ENCODE data around the gene ZNF581. TPM values are rescaled to one million over a fixed set of nuclear protein-coding genes. Genes with fewer than 3 reads are reported as not detected.

The ZNF581 gene
- total RNA-seq, 1 experiment from 2014 or later: 46.2 TPM

GRCh38 chr19:55606817-55607216 is 36.6 kb upstream of the ZNF581 start:
- no peak overlapping the region for H3K4me3 ChIP-seq (ENCODE audit: low read depth, low read length)
- CTCF ChIA-PET: interaction anchor here (0.6 to 3.0 kb wide), 16 partner anchors 17 to 641 kb away, joined by 3 to 30 read pairs (median 6); partner anchors contain the start of genes ISOC2 and ZNF784
- H3K27me3 Mint-ChIP-seq (ENCODE audit: insufficient read depth, unreplicated experiment): no peaks in the 10 kb centered on the region

GRCh38 chr19:55609326-55609725 is 34.1 kb upstream of the ZNF581 start:
- no peaks in the 10 kb centered on the region for H3K9me3 ChIP-seq
- CTCF ChIA-PET: no interaction called here
- H3K4me1 ChIP-seq: peaks cover 6% of the 10 kb centered on the region; the same call in 1 of the 2 replicates
- no peak for TF ChIP-seq CTCF (IDR thresholded peaks at IDR 0.05; ENCODE audit: insufficient read depth in 1 of 2, low read depth in 1 of 2, low read length in 1 of 2, severe bottlenecking in 1 of 2, unreplicated experiment in 1 of 2)
- Mint-ChIP-seq H3K36me3 (ENCODE audit: insufficient read depth, unreplicated experiment) (peaks cover 31% of the 10 kb centered on the region), H3K9me3 (ENCODE audit: unreplicated experiment) (no peaks in the 10 kb centered on the region), H3K27ac (ENCODE audit: unreplicated experiment) (no peak overlapping the region), H3K27me3 (ENCODE audit: insufficient read depth, unreplicated experiment) (no peaks in the 10 kb centered on the region), H3K4me1 (ENCODE audit: low read depth, unreplicated experiment) (peaks cover 12% of the 10 kb centered on the region), H3K4me3 (ENCODE audit: unreplicated experiment) (no peak overlapping the region)
- BruUV-seq (replicated peaks): no TSS peak
- no peak for DNase-seq
- intact Hi-C loops (cut with micrococcal nuclease; ENCODE audit: unreplicated experiment): no loop called here
- no peaks in the 10 kb centered on the region for H3K36me3 ChIP-seq (ENCODE audit: control insufficient read depth, insufficient read depth, low read length)
- no peak overlapping the region for H3K4me3 ChIP-seq (ENCODE audit: low read depth, low read length)
- POLR2A ChIA-PET: no interaction called here
- no peaks in the 10 kb centered on the region for H3K27me3 ChIP-seq (replicated peaks; ENCODE audit: control insufficient read depth, insufficient read depth, low read length)

More at GRCh38 chr19:55606817-55607216, 36.6 kb upstream of the ZNF581 start:
- Histone ChIP-seq H3K27me3 (replicated peaks; ENCODE audit: control insufficient read depth, insufficient read depth, low read length) (no peaks in the 10 kb centered on the region), H3K9me3 (no peaks in the 10 kb centered on the region), H3K4me1 (peaks cover 6% of the 10 kb centered on the region; the same call in 1 of the 2 replicates), H3K36me3 (ENCODE audit: control insufficient read depth, insufficient read depth, low read length) (no peaks in the 10 kb centered on the region)
- TSS peak; percentile 25 for BruUV-seq (replicated peaks)
- Mint-ChIP-seq H3K27ac (ENCODE audit: unreplicated experiment) (peak overlapping the region; percentile 88), H3K9me3 (ENCODE audit: unreplicated experiment) (no peaks in the 10 kb centered on the region), H3K4me1 (ENCODE audit: low read depth, unreplicated experiment) (peaks cover 12% of the 10 kb centered on the region), H3K4me3 (ENCODE audit: unreplicated experiment) (peak overlapping the region; percentile 86), H3K36me3 (ENCODE audit: insufficient read depth, unreplicated experiment) (peaks cover 32% of the 10 kb centered on the region)
- intact Hi-C loops (cut with micrococcal nuclease; ENCODE audit: unreplicated experiment): loop anchor here (1.0 kb wide), 3 partner anchors 17 to 90 kb away; partner anchors contain the start of gene ZNF784
- POLR2A ChIA-PET: interaction anchor here (0.7 to 2.8 kb wide), 4 partner anchors 18 to 93 kb away, joined by 4 to 22 read pairs (median 12); partner anchors contain the start of gene ZNF784
- no peak for DNase-seq
- TF ChIP-seq CTCF (IDR thresholded peaks at IDR 0.05; ENCODE audit: insufficient read depth in 1 of 2, low read depth in 1 of 2, low read length in 1 of 2, severe bottlenecking in 1 of 2, unreplicated experiment in 1 of 2): no peak

- Histone ChIP-seq H3K4me1 (peaks cover 5% of the 10 kb centered on the region; the same call in 1 of the 2 replicates), H3K9me3 (no peaks in the 10 kb centered on the region), H3K4me3 (ENCODE audit: low read depth, low read length) (no peak overlapping the region), H3K27me3 (replicated peaks; ENCODE audit: control insufficient read depth, insufficient read depth, low read length) (no peaks in the 10 kb centered on the region), H3K36me3 (ENCODE audit: control insufficient read depth, insufficient read depth, low read length) (no peaks in the 10 kb centered on the region)
- no TSS peak for BruUV-seq (replicated peaks)
- CTCF ChIA-PET: no interaction called here
- no peak for TF ChIP-seq CTCF (IDR thresholded peaks at IDR 0.05; ENCODE audit: insufficient read depth in 1 of 2, low read depth in 1 of 2, low read length in 1 of 2, severe bottlenecking in 1 of 2, unreplicated experiment in 1 of 2)
- DNase-seq: no peak
- H3K4me1 Mint-ChIP-seq (ENCODE audit: low read depth, unreplicated experiment): peaks cover 5% of the 10 kb centered on the region
- peaks cover 13% of the 10 kb centered on the region for H3K36me3 Mint-ChIP-seq (ENCODE audit: insufficient read depth, unreplicated experiment)
- H3K9me3 Mint-ChIP-seq (ENCODE audit: unreplicated experiment): no peaks in the 10 kb centered on the region
- intact Hi-C loops (cut with micrococcal nuclease; ENCODE audit: unreplicated experiment): no loop called here
- H3K4me3 Mint-ChIP-seq (ENCODE audit: unreplicated experiment): no peak overlapping the region
- H3K27me3 Mint-ChIP-seq (ENCODE audit: insufficient read depth, unreplicated experiment): no peaks in the 10 kb centered on the region
- H3K27ac Mint-ChIP-seq (ENCODE audit: unreplicated experiment): peak overlapping the region; percentile 31
- POLR2A ChIA-PET: no interaction called here
These were observed 32.0 kb upstream of the ZNF581 start for GRCh38 chr19:55611300-55611982.
